Neural cell (in vitro differentiated cells): Measurements from ENCODE around the gene MYBPC2.

Experiments
- CTCF ChIP-seq: fragments of 450-650 bp; IDR thresholded peaks from 2 replicates; pipeline ENCODE4 v1.5.1; 2014; ENCODE audit warnings: antibody characterized with exemption, mild to moderate bottlenecking, moderate library complexity; ENCODE audit not compliant: poor library complexity, severe bottlenecking
- EP300 ChIP-seq: fragments of 450-650 bp; conservative IDR thresholded peaks from 2 replicates; pipeline ENCODE4 v1.6.1; 2014; ENCODE audit warnings: antibody characterized with exemption, mild to moderate bottlenecking, moderate library complexity; ENCODE audit not compliant: poor library complexity, severe bottlenecking
- EZH2 ChIP-seq: fragments of 200-600, 300-800 bp; shearing (Covaris generic), sonication (generic); IDR thresholded peaks from 2 replicates; pipeline ENCODE4 v1.6.1; 2014; ENCODE audit warnings: antibody characterized with exemption, low read length, borderline replicate concordance, mild to moderate bottlenecking; ENCODE audit not compliant: insufficient read depth, poor library complexity, severe bottlenecking
- TAF1 ChIP-seq: IDR thresholded peaks from 2 replicates; pipeline ENCODE4 v1.6.1; 2012; ENCODE audit warnings: low read depth

- no peak for TF ChIP-seq CTCF
- TF ChIP-seq EZH2: no peak
- TF ChIP-seq TAF1: no peak
- no peak for TF ChIP-seq EP300
These were observed 23.3 kb upstream of the MYBPC2 start for GRCh38 chr19:50409347-50409746.
